ENCODE data around the gene FRMPD4.

Gene FRMPD4

DNA sequence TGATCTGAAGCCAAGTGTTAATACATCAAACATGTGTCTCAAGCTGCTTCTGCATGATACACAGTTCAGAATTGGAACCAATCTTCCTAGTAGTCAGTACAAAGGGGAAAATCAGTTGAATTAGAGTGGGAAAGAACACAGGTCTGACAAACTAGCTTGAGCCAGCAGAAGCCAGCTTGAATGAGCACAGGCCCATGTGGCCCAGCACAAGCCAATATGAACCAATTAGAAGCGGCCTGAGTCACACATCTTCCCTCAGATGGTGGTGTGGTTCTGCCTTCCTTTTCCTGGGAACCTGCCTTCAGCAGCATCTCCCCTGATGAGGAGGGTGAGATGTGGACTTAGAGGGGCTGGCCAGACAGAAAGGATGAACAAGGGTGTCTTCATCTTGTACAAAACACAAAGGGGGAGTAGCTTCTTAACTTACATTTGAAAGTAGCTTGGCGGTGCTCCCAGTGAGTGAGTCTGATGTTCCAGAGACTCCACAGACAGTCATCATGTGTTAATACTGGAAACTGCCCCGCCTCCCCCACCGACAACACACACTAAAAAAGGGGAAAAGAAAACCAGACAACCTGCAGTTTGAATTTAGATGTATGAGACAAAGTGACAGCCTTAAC, 72.0 kb downstream of the FRMPD4 start:
- in situ Hi-C loops (cut with MboI; ENCODE audit: low sequenced_read_pairs): no loop called here

DNA sequence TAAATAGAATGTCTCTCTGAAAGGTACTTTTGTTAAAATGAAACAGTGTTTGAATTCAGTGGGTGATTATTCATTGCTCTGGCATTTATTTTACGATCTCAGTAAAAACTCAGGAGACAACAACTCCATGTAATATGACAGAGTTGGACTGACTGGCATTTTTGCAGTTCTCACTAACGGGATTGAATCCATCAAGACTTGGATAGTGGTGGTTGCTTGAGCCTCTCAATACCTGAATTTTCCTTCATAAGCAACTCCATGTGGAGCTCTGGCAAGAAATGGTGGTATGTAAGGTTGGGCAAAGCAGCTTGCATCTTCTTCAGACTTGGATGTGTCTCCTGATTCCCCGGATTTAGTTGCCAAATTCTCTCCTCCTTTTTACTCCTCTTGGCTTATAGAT, 72.7 kb downstream of the FRMPD4 start:
- in situ Hi-C loops (cut with MboI; ENCODE audit: low sequenced_read_pairs): no loop called here

DNA sequence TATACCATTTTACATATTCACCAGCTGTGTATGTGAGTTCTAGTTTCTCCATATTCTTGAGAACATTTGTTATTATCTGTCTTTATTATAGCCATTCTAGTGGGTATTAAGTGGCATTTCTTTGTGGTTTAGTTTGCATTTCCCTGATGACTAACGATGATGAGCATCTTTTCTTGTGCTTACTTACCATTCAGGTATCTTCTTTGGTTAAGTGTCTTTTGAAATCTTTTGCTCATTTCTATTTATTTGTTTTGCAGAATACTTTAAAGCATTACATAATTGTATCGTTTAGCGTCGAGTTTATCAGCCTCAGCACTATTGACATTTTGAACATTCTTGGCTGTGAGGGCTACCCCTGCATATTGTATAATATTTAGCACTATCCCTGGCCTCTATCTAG, 85.4 kb downstream of the FRMPD4 start:
- in situ Hi-C loops (cut with MboI; ENCODE audit: low sequenced_read_pairs): no loop called here

DNA sequence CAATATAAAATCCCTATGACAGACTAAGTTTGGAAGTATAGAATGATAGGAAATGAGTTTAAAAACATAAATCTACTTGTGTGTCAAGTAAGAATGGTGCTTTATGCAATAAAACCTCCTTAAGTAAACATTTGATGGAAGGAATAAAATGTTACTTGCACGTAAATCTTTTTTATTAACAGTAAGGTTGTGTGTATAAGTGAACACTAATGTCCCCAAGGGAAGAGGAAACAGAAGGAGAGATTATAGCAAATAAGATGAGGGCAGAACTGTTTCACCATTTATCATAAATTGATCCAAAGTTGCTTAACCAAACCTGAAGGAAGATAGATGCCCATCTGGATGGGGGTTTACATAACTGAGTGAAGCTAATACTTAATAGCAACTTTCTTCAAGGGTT, 86.8 kb downstream of the FRMPD4 start:
- in situ Hi-C loops (cut with MboI; ENCODE audit: low sequenced_read_pairs): no loop called here

DNA sequence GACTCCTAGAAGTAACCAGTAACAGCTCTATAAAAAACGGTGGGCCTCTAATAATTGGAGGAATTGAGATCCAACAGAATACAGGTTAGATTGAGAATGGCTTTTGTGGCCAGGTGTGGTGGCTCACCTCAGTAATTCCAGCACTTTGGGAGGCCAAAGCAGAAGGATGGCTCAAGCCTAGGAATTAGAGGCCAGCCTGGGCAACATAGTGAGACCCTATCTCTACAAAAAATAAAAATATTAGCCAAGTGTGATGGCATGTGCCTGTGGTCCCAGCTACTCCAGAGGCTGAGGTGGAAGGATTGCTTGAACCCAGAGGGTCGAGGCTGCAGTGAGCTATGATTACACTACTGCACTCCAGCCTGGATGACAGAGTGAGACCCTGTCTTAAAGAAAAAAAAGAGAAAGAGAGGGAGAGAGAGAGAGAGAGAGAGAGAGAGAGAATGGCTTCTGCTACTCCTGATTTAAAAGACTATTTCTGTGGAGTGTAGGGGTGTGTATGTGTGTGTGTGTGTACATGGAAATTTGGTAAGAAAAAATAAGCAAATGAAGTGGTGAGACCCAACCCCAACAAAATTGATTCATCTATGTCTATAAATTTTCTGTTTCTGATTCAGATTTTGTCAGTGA, 89.3 kb downstream of the FRMPD4 start:
- in situ Hi-C loops (cut with MboI; ENCODE audit: low sequenced_read_pairs): no loop called here

DNA sequence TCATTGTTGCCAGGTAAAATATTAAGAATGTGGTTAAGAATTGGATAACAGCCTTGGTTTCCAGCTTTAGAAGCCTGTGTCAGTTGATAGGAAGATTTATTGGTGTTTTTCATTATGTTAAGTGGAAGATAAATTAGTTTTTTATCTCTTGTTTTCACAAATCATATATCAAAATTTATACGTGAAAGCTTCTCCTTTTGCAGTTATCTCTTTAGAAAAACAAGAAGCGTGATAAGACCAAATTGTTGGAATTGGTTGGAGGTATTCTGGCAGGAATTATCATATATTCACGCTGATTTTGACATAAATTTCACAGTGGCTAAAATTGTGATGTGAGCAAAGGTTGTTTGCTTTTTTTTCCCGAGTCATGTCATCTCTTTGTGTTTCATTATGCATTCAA, 90.6 kb downstream of the FRMPD4 start:
- in situ Hi-C loops (cut with MboI; ENCODE audit: low sequenced_read_pairs): no loop called here

DNA sequence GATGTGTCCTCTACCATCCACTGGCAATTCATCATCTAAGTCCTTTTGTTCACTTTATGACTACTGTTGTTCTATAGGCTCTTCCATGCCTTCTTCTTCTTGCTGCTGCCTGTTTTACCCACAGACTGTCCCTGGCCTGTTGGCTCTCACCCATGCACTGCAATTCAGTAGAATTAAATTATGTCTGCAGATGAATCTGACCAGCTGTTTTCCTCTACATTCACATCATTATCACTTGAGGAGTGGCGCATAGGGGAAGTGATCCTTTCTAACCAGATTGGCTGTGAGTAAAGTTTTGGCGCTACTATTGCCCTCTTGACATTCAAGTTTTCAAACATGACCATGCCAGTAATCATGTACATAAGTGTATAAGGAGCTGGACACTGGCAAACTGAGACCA, 91.7 kb downstream of the FRMPD4 start:
- in situ Hi-C loops (cut with MboI; ENCODE audit: low sequenced_read_pairs): no loop called here

DNA sequence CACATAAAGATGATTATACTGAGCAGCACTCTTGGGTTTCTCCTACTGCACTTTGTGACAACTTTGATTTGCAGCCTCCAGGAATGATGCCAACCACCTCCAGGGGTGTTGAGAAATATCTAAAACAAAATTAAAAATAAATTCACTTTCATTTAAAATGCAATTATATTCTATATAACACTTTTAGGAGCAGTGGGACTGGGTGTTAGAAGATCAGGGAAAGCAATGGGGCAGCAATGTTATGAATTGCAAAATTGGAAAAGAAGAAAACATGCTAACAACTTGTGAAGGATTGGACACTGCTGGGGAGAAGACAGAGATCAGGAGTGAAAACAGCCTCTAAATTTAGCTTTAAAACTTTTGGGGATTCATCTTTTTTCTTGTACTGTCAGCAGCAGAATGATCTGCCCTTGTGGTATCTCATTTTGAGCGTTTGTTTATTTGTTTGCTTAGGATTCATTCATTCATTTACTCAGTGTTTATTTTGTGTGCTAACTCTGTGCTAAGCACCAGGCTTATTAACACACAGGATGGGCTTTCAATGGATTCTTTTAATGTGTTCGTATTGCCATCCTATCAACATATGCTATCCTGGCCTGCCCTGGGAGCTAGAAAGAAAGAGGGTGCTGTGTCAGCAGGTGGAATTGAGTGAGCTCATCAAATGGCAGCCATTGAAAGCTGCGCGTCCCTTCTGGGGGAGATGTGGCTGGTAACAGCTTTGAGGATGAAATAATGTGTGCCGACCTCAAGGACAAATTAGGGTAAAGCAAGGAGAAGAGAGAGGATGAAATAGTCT, 96.5 kb downstream of the FRMPD4 start:
- in situ Hi-C loops (cut with MboI; ENCODE audit: low sequenced_read_pairs): no loop called here

DNA sequence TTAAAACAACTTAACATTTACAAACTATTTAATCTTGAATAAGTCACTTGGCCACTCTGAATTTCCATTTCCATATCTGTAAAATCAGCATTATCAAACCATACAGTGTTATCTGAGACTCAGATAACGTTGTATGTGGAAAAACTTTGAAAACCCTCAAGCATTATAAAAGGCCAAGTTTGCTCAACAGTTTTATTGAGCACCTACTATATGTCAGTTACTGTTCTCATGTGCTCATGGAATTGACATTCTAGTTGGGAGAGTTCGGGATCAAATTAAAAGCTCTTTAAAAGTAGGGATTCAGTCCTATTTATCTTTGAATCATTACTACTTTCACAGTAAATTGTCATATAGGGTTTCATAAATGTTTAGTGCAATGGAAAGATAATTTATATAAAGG, 97.9 kb downstream of the FRMPD4 start:
- in situ Hi-C loops (cut with MboI; ENCODE audit: low sequenced_read_pairs): no loop called here

DNA sequence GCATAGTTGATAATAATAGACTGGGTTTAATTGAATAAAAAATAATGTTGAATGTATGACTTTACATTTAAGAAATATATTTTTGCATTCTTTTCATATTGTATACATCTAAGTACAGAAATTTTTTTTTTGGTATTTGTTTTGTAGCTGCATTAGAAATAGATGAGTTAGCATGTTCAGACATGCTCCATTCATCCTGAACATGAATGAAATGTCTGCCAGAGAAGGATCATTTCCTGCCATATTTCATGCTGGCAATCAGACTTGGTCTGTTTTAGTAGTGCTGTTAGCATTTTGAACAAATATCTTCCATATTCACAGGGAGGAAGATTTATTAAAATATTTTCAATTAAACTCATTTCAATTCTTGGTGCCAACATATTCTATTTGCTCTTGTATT, 98.9 kb downstream of the FRMPD4 start:
- in situ Hi-C loops (cut with MboI; ENCODE audit: low sequenced_read_pairs): no loop called here

DNA sequence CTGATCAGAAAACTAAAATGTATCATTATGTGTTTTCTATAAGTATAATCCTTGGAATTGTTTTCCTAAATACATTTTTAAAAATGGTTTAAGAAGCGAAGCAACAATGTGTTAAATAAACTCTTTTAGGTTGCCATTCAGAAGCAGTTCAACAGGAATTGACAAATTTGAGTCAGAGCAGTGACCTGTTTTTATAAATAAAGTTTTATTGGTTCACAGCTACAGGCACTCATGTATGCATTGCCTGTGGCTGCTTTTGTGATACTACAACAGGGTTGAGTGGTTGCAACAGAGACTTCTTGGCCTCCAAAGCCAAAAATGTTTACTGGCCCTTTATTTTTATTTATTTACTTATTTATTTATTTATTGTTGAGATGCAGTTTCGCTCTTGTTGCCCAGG, 99.5 kb downstream of the FRMPD4 start:
- in situ Hi-C loops (cut with MboI; ENCODE audit: low sequenced_read_pairs): no loop called here

DNA sequence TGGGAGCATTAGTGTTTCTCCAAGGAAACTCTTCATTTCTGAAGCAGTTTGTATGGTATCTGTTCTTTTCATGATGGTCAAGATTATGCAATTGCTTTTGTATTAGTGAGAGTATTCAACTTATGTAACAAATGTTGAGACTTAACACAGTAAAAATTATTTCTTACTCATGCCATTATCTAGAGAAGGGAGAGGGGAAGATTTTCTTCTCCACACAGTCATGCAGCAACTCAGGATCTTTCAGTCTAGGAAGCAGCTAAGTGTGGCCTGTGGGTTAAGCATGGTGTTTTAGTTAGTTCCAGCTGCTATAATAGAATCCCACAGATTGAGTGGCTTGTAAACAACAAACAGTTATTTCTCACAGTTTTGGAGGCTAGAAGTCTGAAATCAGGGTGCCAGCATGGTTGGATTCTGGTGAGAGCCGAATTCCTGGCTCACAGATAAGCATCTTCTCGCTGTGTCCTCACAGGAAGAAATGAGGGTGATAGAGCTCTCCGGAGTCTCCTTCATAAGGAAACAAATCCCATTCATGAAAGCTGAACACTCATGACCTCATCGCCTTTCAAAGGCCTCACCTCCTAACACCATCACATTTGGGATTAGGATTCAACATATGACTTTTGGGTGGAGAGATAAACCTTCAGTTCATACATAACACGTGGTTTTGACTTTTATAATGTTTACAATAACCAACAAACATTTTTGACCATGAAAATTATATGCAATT, 101.2 kb downstream of the FRMPD4 start:
- in situ Hi-C loops (cut with MboI; ENCODE audit: low sequenced_read_pairs): no loop called here

DNA sequence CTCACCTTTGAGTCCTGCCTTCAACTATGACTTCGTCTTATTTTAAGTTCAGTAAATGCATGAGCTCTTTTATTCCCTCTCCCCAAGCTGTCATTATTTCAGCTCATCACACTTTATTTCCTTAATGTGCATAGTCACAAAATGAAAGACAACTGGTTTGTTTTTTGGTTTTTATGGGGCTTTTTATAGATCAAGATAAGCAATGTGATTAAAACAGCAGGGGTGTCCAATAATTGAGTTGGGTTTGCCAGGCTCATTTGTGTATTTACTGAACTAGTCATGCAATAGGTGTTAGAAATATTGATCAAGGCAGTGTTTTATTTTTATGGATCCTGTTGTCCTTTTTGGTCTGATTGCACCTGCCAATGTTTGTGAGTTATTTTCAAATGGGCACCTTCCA, 102.2 kb downstream of the FRMPD4 start:
- in situ Hi-C loops (cut with MboI; ENCODE audit: low sequenced_read_pairs): no loop called here

DNA sequence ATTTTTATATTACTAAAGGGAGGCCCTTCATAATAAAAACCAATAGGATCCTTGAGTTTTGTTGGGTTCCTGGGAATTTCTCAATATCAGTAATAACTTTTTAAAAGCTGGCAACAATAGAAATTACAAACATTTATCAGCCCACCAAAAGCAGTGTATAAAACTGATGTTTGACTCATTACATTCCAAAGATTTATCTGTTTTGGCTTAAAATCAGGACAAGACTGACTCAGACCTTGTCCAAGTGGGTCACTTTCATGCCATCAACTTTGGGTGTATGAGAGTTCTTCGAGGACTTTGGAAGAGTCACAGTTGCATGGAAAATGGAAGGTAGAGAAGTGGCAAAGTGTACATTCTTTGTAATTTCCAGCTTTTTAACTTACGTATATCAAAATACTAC, 102.8 kb downstream of the FRMPD4 start:
- in situ Hi-C loops (cut with MboI; ENCODE audit: low sequenced_read_pairs): no loop called here

DNA sequence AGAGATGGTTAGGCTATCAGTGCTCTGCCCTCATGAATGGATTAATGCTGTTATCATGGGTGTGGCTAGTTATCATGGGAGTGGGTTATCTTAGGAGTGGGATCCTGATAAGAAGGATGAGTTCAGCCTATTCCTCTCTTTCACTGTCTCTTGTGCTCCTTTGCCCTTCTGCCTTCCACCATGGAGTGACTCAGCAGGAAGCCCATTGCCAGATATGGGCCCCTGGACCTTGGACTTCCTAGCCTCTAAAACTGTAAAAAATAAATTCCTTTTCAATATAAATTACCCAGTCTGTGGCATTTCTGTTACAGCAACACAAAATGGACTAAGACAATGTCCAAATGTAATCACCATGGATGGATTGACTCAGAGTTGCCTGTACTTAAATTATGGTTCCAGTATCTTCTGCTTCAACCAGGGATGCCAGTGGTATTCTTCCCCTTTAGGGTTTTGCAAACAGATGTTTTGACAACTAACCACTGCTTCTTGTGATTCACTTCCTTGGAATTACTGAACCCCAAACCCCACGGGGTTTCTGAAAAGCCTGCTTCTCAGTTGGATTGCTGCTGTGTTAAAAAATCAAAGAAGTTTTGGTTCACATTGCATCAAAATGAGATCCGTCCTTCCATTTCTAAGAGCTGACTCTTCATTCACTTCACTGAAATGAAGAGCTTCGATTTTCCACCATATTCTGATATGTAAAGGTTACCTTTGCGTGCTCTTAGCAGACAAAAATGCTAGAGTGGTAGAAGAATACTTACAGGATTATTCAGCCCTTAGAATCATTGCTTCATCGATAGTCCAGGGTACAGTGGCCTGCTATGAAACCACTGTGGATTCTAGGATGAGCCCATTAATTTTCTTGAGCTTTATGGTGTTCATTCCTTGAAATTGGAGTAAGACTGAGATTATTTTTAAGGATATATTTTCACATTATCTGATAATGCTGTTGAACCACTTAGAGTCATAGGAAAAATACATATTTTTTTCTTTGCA, 107.7 kb downstream of the FRMPD4 start:
- in situ Hi-C loops (cut with MboI; ENCODE audit: low sequenced_read_pairs): no loop called here

DNA sequence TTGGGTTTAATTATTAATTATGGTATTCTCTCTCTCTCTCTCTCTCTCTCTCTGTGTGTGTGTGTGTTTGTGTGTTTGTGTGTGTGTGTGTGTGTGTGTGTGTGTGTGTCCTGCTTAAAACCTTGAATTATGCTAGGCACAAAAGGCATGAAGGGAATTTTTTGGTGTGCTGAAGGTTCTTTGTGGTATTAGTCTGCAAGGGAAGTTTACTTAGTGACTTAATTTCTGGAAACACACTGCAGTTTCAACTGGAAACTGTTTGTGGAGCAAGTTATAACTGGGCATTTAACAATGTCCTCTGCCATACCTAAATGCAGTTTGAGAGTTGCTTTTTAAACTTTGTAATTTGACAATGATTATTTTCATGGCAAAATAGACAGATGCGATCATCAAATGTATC, 111.7 kb downstream of the FRMPD4 start:
- in situ Hi-C loops (cut with MboI; ENCODE audit: low sequenced_read_pairs): no loop called here

DNA sequence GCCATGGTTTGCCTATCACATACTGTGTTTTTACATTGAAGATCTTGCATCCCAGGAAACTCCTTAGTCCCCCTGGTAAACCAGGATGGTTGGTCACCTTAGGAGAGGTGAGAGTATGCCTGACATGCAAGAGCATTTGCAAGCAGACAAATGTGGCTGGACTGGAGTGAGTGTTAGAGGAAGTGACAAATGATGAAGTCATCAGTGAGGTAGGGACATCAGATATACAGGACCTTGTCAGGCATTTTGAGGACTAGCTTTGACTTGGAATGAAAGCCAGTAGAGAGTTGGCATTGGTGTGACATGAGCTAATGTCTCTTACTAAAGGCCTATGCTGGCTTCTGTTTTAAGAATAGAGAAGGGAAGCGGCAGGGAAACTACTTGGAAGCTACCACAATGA, 124.9 kb downstream of the FRMPD4 start:
- in situ Hi-C loops (cut with MboI; ENCODE audit: low sequenced_read_pairs): no loop called here

DNA sequence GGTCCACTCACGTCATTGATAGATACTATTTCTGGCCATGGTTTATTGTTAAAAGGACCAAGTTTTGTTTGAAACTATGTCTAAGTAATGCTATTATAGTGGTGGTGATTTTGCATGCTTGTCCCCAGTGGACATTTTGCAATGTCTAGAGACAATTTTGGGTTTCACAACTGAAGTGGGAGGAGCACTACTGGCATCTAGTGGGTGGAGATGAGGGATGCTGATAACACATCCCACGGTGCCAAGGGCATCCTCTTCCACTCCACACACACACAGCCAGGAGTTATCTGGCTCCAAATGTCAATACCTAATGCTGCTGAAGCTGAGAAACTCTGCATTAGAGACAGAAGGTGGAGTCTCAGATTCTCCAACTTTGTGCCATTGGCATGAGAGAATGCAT, 131.2 kb downstream of the FRMPD4 start:
- in situ Hi-C loops (cut with MboI; ENCODE audit: low sequenced_read_pairs): no loop called here

DNA sequence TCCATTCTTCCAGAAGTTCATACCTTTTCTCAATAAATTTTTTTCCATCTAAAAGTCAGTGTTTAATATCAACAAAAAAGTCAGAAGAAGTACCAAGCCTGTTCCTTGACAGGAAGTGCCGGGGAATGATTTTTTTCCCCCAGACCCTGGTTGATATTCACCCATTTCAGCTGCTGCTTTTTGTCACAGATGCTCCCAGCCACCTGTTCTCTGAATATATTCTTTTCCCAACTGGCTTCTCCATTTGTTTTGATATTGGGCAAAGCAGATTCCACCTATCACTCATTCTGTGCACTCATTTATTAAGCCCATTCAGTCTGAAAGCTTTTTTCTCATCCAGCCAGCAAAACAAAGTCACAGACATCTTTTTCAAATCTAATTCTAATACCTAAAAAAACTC, 139.9 kb downstream of the FRMPD4 start:
- in situ Hi-C loops (cut with MboI; ENCODE audit: low sequenced_read_pairs): no loop called here

DNA sequence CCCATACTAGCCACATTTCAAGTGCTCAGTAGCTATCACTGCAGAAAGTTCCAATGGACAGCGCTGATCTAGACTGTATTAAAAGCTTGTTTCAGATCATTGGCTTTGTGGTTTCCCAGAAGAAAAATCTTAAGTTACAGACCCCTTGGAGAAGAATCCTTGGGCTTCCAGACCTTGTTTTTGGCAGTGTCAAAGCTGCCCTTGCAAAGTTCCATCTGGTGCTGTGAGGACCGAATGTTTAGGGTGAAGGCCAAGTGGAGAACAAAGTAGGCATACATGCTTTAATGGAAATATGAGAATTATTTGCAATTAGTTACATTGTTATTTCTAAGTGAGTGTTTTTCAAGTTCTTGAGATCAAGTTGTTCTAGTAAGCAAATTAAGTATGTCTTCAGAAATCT, 144.7 kb downstream of the FRMPD4 start:
- in situ Hi-C loops (cut with MboI; ENCODE audit: low sequenced_read_pairs): no loop called here
